HG02678 (cell line): ENCODE results near the gene PALS2.
A peak's percentile ranks its signal among the peaks of the same experiment; 100 is the strongest.

Experiments used
- ATAC-seq: cut with Tn5 transposase; IDR thresholded peaks from one replicate; pipeline ENCODE4 v1.9.1; 2021; ENCODE audit warnings: mild to moderate bottlenecking, moderate library complexity; ENCODE audit not compliant: unreplicated experiment

The PALS2 gene, protein sequence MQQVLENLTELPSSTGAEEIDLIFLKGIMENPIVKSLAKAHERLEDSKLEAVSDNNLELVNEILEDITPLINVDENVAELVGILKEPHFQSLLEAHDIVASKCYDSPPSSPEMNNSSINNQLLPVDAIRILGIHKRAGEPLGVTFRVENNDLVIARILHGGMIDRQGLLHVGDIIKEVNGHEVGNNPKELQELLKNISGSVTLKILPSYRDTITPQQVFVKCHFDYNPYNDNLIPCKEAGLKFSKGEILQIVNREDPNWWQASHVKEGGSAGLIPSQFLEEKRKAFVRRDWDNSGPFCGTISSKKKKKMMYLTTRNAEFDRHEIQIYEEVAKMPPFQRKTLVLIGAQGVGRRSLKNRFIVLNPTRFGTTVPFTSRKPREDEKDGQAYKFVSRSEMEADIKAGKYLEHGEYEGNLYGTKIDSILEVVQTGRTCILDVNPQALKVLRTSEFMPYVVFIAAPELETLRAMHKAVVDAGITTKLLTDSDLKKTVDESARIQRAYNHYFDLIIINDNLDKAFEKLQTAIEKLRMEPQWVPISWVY

GRCh38 chr7:24572997-24573553, at the start of gene PALS2:
Gene PALS2 (plus strand): TSS chr7:24573452. CDS start chr7:24623668, 50,216 bp downstream.
- peak; percentile 54 for ATAC-seq

GRCh38 chr7:24531255-24531654, 42.0 kb upstream of the PALS2 start:
- ATAC-seq: no peak

GRCh38 chr7:24536682-24537081, 36.6 kb upstream of the PALS2 start:
- no peak for ATAC-seq

DNA sequence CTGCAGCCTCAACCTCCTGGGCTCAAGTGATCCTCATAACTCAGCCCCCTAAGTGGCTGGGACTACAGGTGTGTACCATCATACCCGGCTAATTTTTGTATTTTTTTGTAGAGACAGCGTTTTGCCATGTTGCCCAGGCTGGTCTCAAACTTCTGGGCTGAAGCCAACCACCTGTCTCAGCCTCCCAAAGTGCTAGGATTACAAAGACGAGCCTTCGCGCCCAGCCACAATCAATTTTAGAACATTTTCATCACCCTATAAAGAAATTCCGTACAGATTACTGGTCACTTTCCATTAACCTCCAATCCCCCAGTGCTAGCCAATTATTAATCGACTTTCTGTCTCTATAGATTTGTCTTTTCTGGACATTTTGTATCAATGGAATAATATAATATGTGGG, 32.3 kb upstream of the PALS2 start:
- no peak for ATAC-seq

- no peak for ATAC-seq
These were observed 28.0 kb upstream of the PALS2 start for GRCh38 chr7:24545215-24545614.

- ATAC-seq: no peak
These were observed 24.9 kb upstream of the PALS2 start for GRCh38 chr7:24548390-24548789.

- ATAC-seq: no peak
These were observed 23.3 kb upstream of the PALS2 start for GRCh38 chr7:24549991-24550390.

DNA sequence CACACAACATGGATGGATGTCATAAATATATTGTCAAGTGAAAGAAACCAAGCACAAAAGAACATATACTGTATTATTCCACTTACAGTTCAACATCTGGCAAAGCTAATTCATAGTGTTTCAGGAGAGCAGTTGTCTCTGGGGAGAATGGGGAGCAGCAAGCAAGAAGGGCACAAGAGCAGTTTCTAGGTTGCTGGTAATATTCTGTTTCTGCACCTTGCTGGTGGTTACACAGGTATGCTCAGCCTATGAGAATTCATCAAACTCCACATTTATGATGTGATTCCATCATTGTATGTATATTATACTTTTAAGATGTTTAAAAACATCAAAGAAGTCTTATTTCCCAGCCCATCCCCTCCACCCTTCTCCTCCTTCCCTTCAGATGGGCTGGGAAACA, 18.1 kb upstream of the PALS2 start:
- no peak for ATAC-seq

DNA sequence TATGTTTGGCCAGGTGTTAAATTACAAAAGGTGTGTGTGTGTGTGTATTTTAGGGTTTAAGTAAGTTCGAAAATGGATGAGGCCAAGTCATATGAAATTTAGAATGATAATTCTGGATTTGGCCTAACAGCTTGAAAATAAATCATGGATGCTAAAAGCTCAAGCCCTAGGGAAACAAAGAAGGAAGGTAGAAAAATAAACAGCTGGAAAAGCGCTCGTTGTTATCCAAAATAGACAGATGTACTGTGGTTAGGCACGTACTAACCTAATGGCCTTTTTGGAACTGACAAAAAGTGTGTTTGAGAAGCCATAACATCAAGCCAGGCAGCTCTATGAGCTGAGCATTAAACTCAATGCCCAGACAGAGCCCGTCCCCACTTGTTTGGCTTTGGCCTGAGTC, 17.5 kb upstream of the PALS2 start:
- no peak for ATAC-seq

- no peak for ATAC-seq
These were observed 12.5 kb upstream of the PALS2 start for GRCh38 chr7:24560772-24561171.

- ATAC-seq: no peak
These were observed 7.0 kb upstream of the PALS2 start for GRCh38 chr7:24566274-24566673.

GRCh38 chr7:24570983-24571382, 2.3 kb upstream of the PALS2 start:
- no peak for ATAC-seq

DNA sequence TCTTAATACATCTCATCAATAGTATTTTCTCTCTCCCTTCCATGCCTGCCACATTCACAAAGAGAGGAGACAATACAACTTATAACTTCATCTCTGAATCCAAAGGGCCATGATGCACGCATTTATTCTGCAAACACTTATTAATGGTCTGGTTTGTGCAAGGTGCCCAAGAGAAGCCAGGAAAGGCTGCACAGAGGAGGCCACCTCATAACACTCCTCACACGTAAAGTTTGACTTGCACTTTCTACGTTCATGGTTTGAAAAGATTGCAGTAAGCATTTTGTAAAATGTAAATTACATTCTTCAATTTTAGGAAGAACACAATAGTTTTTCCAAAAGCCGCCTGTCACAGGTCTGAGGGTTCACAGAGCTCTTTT, 1.2 kb upstream of the PALS2 start:
- ATAC-seq: no peak

DNA sequence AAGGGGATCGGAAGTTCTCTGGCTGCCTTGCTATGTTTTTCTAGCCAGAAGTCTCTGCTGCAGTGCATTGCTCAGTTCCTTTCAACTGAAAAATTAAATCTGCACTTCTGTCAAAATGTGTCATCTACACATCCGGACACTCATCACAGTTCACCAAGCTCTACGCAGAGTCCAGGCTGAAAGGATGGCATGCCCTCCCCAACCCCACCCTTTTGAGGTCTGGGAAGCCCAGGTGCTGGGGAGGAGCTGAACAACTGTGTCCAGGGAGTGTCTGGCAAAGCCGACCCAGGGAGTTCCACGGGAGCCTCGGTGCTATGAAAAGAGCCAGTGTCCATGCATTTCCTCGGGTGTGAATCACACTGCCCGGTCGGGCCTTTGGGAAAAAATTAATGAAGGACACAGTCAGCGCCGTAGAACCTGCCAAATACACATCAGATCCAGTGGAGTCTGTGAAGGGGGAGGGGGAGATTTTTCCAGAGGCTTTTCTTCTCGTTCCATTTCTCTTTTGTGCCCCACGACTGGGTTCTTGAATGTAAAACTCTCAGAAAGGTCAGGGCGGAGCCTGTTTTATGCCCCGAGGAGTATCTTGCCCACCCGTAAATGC, 757 bp upstream of the PALS2 start:
- no peak for ATAC-seq

DNA sequence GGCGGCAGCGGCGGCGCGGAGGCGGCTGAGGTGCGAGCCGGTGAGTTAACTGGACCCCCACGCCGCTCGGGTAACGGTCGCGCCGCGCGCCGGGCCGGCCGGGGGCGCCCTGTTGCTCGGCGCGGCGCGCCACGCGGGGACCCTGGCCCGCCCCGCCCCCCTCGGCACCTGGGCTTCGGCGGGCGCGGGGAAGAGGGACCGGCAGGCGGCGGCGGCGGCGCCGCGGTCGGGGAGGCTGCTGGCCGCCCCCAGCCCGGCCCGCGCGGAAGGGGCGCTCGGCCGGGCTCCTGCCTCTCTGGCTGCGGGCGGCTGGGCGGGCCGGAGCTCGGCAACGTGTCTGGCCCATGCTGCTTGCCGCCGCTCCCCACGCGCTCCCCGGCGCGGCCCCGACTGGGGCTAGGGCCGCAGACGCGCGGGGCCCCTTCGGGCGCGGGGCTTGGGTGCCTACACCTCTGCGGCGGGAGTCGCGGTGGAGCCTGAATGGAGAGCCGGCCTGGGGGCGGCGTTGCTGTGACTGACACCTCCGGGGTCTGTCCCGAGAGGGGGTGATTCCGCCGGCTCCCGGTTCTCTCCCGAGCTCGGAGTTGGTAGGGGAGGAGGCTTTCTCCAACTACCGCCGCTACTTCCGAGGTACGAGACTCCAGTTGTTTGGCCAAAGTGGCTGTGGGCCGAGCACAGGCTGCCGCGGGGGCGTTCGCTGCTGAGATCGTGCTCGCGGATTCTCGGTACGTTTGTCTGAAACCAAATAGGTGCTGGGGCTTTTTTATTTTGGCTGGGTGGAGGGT, 494 bp downstream of the PALS2 start:
- ATAC-seq: peak; percentile 40

DNA sequence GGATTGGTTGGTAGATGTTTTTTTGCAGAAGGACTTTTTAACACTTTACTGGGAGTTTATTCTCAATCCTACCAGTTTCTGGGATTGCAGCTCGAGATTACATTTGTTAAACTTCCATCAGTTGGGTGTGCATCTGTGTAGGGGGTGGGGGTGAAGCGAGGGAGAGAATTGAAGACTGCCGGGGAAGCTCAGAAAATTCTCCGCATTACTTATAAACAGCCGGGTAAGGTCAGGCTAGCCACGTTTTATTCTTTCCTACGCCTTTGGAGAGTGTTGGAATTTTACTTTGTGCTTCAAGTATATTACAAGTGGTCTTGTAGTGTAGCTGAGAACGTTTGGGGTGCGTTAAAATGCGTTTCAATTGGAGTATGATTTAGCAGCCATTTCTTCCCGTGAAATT, 1.1 kb downstream of the PALS2 start:
- no peak for ATAC-seq

GRCh38 chr7:24574950-24575349, 1.7 kb downstream of the PALS2 start:
- ATAC-seq: no peak

DNA sequence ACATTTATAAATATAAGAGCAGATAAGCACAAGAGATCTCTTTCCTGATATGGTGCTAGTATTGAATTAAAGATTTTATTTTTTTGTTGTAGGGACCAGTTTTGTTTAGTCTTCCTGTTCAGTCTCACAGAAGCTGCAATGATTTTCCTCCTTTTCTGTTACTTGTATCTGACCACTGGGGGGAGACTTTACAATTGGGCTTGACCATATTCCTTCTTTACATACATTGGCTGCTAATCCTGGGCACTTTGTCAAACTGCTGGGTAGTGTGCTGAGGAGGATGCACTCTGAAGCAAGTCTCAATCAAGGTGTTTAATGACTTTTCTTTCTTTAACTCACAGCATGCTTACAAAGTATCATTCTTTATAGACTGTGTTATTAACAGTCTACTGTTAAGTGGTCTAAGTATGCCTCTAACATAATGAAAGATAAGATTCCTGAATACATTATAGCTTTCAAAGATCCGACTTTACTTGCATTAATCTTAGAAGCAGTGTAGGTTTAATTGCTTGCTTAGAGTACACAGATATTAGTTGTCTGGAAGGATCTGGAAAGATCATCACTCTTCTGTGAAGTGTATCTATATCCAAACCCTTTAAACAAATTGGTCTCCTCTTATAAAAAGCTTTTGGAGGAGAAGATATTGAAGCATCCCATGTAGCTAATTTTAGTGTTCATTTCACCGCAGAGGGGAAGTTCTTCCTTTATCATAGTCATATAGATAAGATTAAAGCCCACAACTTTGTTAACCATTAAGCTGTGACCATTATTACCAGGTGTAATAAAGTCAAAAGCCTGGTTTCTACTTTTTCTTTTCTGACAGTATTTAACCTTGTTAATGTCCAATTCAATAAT, 3.1 kb downstream of the PALS2 start:
- ATAC-seq: peak; percentile 27

DNA sequence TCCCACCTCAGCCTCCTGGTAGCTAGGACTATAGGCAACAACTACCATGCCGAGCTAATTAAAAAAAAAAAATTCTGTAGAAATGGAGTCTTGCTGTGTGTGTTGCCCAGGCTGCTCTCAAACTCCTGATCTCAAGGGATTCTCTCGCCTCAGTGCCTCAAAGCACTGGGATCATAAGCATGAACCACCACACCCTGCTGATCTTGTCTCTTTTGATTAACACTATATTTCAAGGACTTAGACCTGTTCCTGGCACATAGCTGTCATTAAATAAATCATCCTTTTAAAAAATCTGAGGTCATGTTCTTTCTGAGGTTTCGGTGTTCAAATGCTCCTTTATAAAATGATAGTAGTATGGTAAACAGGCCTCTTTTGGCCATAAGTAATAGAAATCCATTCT, 4.8 kb downstream of the PALS2 start:
- no peak for ATAC-seq

DNA sequence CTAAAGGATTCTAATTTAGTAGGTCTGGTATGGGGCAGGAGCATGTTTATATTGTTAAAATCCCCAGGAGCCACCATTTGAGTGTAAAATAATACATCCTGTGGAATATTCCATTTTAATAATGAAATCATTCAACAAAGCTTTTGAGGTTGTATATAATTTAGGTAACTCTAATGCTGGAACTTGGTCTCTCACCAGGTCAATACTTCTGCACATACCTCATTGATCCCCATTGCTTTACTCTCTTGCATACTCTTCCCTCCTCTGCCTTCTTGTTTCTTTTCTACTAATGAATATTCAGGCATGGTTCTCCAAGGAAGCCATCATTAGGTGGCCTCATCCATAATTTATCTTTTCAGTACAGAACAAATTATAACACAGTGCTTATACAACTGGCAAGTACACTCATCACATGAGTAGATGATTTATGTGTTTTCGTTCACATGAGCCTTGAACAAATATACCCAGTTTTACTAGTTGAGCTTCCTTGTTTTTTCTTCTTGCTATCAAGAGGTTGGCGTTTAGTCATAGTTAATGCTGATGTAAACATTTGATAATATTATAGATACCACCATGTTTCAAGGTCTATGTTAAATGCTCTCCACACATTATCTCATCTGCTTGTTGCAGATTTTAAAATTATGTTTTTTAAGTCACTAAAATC, 7.2 kb downstream of the PALS2 start:
- no peak for ATAC-seq
